ENCODE results near the gene CASZ1.
A peak's percentile ranks its signal among the peaks of the same experiment; 100 is the strongest.

Gene CASZ1

GRCh38 chr1:10733474-10734366 is 62.7 kb downstream of the CASZ1 start:
- H3K4me3 ChIP-seq (ENCODE audit: severe bottlenecking), result no peak overlapping the region
- no peaks in the 10 kb centered on the region for H3K4me1 ChIP-seq (ENCODE audit: insufficient read depth, poor library complexity, severe bottlenecking)
- ATAC-seq (ENCODE audit: low read depth), result no peak
- H3K27ac ChIP-seq (ENCODE audit: poor library complexity, severe bottlenecking), result no peak overlapping the region
- no peaks in the 10 kb centered on the region for H3K27me3 ChIP-seq (ENCODE audit: insufficient read depth, poor library complexity, severe bottlenecking)
- DNase-seq (ENCODE audit: low spot score), result no peak
- no peaks in the 10 kb centered on the region for H3K36me3 ChIP-seq (ENCODE audit: low read depth)
- no peaks in the 10 kb centered on the region for H3K9me3 ChIP-seq (ENCODE audit: severe bottlenecking)
- TF ChIP-seq CTCF (IDR thresholded peaks at IDR 0.05; ENCODE audit: poor library complexity, severe bottlenecking), result no peak

- Histone ChIP-seq H3K9me3 (ENCODE audit: severe bottlenecking) (no peaks in the 10 kb centered on the region), H3K4me1 (ENCODE audit: insufficient read depth, poor library complexity, severe bottlenecking) (peaks cover 9% of the 10 kb centered on the region), H3K27ac (ENCODE audit: poor library complexity, severe bottlenecking) (no peak overlapping the region), H3K27me3 (ENCODE audit: insufficient read depth, poor library complexity, severe bottlenecking) (no peaks in the 10 kb centered on the region), H3K36me3 (ENCODE audit: low read depth) (no peaks in the 10 kb centered on the region), H3K4me3 (ENCODE audit: severe bottlenecking) (no peak overlapping the region)
- DNase-seq (ENCODE audit: low spot score) (no peak), ATAC-seq (ENCODE audit: low read depth) (peak; percentile 55)
- TF ChIP-seq CTCF (IDR thresholded peaks at IDR 0.05; ENCODE audit: poor library complexity, severe bottlenecking), result no peak
Measured at GRCh38 chr1:10730985-10731384, 65.5 kb downstream of the CASZ1 start.

- no peak for DNase-seq (ENCODE audit: low spot score)
- TF ChIP-seq CTCF (IDR thresholded peaks at IDR 0.05; ENCODE audit: poor library complexity, severe bottlenecking), result no peak
- peaks cover 18% of the 10 kb centered on the region for H3K4me1 ChIP-seq (ENCODE audit: insufficient read depth, poor library complexity, severe bottlenecking)
- H3K27me3 ChIP-seq (ENCODE audit: insufficient read depth, poor library complexity, severe bottlenecking), result no peaks in the 10 kb centered on the region
- H3K27ac ChIP-seq (ENCODE audit: poor library complexity, severe bottlenecking), result no peak overlapping the region
- ATAC-seq (ENCODE audit: low read depth), result no peak
- no peak overlapping the region for H3K4me3 ChIP-seq (ENCODE audit: severe bottlenecking)
- no peaks in the 10 kb centered on the region for H3K36me3 ChIP-seq (ENCODE audit: low read depth)
- H3K9me3 ChIP-seq (ENCODE audit: severe bottlenecking), result no peaks in the 10 kb centered on the region
Measured at GRCh38 chr1:10728595-10729410, 67.6 kb downstream of the CASZ1 start.

GRCh38 chr1:10727751-10728232 is 68.7 kb downstream of the CASZ1 start:
- no peak for DNase-seq (ENCODE audit: low spot score)
- Histone ChIP-seq H3K4me3 (ENCODE audit: severe bottlenecking) (no peak overlapping the region), H3K27ac (ENCODE audit: poor library complexity, severe bottlenecking) (no peak overlapping the region), H3K4me1 (ENCODE audit: insufficient read depth, poor library complexity, severe bottlenecking) (peaks cover 20% of the 10 kb centered on the region), H3K9me3 (ENCODE audit: severe bottlenecking) (no peaks in the 10 kb centered on the region), H3K36me3 (ENCODE audit: low read depth) (no peaks in the 10 kb centered on the region), H3K27me3 (ENCODE audit: insufficient read depth, poor library complexity, severe bottlenecking) (no peaks in the 10 kb centered on the region)
- ATAC-seq (ENCODE audit: low read depth), result no peak
- TF ChIP-seq CTCF (IDR thresholded peaks at IDR 0.05; ENCODE audit: poor library complexity, severe bottlenecking), result no peak
